H4 (cell line): ENCODE data around the gene LSM14B. TPM values are rescaled to one million over a fixed set of nuclear protein-coding genes. Genes with fewer than 3 reads are reported as not detected.

Source experiments
- DNase-seq: peaks from one replicate; pipeline ENCODE4 v3.0.0-alpha.2; 2015; ENCODE audit warnings: low spot score
- total RNA-seq: library from RNA; depleted of rRNA; stranded (reverse); fragments of >200 nt; shearing (Covaris generic); gene quantifications from 2 replicates; pipeline ENCODE4 v1.2.3, GENCODE V29; 2014

The LSM14B gene
- total RNA-seq, 1 experiment from 2014 or later, result 29.3 TPM

DNA sequence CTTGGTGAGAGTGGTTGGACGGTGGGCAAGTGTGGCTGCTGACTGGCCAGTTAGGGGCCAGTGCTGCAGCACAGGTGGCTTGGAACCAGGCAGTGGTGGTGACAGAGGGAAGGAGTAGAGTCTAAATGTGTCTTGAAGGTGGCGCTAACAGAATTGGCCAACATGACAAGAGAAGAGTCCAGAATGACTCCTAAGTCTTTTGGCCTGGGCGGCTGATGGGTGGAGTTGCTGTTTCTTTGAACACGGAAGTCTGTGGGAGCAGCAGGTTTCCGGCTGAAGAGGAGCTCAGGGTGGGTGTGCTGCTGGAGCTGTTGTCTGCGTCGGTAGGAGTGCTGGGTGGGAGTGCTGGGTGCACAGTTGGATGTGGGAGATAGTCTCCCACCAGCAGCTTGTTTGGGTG is 10.1 kb downstream of the LSM14B start:
- no peak for DNase-seq

DNA sequence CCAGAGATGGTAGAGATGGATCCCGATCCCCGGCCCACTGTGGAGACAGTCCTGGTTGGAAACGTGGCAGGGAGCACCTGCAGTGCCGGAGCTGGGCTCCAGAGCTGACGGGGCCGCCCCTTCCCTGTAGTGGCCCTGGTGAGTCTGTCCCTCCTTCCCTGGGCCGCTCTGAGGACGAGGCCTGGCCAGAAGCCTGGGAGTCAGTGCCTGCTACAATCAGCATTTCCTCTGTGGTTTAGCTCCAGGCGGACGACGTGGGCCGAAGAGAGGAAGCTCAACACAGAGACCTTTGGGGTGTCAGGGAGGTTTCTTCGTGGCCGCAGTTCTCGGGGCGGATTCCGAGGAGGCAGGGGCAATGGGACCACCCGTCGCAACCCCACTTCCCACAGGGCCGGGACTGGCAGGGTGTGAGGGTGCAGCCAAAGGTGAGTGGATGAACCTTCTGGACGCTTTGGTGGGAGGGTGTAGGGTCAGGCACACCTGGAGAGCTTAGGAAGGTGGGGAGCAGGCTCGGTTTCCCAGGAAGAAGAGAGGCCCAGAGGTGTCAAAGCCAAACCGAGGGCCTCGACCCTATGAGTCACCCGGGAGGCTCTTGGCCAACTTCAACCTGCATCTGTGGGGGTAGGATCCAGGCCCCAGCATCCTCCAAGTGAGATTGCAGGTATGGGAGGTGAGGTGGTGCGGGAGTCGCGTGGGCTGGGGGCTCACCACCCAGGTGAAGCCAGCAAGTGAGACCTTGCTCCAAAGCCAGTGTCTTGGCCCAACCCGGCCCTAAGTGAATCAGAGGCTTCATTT is 11.0 kb downstream of the LSM14B start:
- no peak for DNase-seq

DNA sequence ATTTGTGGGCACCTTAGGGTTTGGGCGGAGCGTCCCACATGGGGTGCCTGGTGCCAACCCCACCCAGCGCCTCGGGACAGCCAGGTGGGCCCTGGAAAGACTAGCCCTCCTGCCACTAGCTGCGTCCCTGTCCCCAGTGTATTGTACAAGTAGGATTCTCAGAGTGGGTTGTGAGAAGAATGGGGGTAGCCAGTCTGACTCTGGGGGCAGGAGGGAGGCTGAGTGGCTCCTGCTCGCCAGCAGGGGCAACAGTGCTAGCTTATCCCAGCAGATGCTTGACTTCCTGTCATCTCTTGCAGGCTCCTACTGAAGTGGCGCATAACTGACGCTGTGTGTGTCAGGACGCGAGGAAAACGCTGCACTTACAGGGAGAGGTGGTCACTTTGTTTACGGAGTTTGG is 11.6 kb downstream of the LSM14B start:
- DNase-seq, result no peak

DNA sequence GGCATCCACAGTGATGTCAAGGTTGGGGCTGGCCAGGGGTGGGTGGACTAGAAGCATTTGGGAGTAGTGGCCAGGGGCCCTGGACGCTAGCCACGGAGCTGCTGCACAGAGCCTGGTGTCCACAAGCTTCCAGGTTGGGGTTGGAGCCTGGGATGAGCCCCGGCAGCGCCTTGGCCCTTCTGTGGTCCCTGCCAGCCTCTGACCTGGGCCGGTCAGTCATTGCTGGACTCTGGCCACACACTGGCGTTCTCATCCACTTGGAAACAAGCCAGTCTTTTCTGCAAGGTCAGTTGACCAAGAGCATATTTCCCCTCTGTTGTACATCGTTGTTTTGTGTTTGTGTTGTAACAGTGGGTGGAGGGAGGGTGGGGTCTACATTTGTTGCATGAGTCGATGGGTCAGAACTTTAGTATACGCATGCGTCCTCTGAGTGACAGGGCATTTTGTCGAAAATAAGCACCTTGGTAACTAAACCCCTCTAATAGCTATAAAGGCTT is 12.5 kb downstream of the LSM14B start:
- DNase-seq, result no peak

DNA sequence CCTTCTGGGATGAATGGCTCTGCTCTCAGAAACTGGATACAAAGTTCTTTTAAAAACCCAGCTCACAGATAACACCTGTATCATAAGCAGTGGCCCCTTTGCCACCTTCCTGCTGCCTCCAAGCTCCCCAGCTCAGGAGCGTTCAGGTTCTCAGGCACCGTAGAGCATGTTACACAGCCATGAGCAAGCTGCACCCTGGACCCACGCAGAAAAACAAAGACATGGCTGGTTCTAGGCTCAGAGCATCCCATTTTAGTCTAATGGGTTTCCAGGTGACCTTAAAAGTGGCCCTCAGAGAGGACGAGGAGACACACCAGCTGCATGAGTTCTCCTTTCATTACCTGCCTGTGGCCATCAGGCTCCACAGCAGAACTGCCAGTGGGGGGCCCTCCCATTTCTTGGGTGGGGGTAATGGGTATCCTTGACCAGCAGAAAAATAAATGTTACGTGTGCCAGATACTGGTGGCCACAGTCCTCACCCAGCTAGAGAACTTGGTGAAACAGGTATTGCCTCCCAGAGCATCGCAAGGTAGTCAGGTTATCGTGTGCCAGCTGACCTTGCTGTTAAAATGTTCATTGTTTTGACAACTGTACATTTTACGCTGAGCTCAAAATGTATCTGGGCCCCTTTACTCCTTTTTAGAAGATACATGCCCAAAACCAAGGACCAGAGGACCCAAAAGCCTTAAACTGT is 13.4 kb downstream of the LSM14B start:
- DNase-seq, result no peak

DNA sequence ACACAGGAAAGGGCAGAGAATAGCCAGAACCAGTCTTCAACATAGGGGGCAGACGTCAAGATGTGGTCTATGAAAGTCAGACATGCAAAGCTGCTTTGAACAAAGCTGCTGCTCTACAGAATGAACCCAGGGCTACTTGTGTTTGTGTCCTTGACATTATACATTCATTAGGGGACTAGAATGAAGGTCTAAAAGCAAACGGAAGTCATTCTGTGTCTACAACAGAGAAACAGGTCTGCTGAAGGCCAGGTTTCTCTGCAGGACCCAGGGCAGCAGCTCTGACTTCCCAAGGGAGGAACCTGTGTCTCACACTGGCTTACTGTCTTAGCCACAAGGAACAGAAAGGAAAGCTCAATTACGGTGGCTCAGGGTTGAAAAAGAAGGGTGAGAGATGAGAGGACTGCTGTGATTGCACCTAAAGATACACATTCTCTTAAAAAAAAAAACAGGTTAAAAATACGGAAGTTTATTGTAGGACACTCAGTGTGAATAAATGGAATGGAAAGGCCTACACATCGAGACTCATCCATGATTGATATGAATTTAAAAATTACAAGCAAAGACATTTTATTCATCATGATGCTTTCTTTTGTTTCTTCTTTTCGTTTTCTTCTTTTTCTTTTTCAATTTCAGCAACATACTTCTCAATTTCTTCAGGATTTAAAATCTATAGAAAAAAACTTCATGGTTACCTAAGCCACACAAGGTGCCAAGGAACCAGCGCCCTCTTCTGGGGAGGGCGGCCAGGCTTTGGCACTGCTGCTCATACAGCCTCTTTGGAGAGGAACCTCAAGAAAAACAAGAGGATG is 14.2 kb downstream of the LSM14B start:
- DNase-seq, result peak; percentile 48

DNA sequence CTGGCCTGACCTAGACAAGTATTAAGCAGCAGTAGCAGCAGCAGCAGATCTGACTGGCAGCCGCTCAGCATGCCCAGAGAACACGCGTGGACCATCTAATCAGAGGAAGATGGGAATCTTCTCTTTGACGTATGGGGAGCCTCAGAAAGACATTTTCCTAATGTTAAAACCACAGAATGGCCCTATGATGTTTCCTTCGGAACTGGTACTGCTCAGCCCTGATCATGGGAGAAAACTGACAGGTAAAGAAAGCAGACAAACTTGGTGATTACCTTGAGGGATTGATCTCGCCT is 14.8 kb downstream of the LSM14B start:
- no peak for DNase-seq

DNA sequence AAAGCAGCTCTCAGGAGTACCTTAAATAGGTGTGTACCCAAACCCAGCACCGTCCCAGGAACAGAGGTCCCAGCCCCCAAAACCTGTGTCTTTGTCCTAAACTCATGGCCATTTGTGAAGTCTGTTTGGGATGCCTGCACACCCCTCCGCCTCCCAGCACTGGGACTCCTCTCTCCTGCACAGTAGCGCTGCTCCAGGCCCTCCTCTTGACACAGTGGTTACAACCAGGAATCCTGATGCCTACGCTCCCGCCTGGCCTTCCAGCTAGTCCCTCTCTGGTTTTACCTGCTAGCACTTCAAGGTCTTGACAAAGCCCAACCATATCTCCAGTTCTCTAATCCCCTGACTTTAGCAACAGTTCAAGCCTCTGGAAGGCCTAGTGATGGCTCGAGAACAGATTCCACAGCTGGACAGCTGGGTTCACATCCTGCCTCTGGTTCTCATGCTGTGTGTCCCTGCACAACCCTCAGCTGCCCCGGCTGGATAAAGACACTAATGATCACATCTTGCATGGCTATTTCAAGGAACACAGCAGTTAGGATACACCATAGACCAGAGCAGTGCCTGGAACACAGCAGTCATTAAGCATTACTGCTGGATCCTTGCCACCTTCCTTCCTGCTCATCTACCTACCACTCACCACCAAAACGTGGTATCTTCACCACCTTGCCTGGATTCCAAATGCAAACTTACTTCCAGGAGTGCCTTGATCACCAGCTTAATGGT is 15.4 kb downstream of the LSM14B start:
- no peak for DNase-seq

DNA sequence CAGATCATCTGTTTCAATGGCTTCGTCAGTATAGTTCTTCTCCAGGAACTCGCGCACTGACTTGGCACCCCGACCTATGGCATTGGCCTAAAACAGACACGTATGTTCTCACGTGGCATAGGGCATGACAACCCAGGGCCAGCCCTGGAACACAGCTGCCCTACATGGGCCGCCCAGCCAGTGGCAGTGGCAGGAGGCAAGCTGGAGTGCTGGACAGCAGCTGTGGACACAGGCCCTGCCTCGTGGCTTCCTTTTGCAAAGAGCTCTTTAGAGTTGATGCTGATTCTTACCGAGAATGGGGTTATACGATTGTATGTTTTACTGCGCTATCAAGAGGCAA is 15.9 kb downstream of the LSM14B start:
- no peak for DNase-seq

DNA sequence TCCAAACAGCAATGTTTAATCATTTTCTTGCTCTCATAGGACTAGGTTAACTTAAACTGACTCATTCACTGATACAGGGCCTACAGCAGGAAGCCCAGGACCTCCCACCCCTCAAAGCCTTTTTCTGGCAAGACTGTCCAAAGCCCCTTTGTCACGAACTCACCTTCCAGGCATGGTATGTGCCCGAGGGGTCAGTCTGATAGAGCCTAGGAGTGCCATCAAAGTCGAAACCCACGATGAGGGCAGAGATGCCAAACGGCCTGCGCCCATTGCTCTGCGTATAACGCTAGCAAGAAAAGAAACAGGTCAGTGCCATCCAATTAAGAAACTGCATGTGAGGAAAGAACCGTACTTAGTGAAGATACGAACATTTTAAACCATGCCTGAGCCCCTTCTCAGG is 16.6 kb downstream of the LSM14B start:
- DNase-seq, result no peak

DNA sequence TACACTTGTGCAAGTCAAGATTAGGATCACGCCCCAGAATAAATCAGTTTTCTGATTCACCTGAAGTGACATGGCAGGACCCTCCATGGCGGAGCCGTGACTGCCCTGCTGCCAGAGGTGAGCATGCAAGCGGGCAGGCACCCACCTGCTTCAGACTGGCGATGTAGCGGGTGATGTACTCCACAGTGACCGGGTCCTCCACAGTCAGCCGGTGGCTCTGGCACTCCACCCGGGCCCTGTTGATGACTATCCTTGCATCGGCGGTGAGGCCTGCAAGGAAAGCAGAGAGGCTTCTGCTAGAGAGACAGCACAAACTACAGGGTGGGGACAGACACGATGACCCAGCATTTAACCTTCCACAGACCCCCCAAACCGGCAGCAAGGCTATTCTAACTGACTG is 17.4 kb downstream of the LSM14B start:
- no peak for DNase-seq

DNA sequence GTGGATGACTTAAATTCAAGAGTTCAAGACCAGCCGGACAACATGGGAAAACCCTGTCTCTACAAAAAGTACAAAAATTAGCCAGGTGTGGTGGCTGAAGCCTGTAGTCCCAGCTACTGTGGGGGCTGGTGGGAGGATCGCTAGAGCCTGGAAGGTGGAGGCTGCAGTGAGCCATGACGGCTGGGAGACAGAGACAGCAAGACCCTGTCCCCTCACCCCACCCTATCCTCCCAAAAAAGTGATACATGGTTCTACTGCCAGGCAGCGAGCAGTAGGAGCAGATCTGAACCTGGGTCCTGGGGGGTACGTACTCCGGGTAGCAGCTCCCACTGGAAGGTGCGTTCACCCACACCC is 18.7 kb downstream of the LSM14B start:
- no peak for DNase-seq

DNA sequence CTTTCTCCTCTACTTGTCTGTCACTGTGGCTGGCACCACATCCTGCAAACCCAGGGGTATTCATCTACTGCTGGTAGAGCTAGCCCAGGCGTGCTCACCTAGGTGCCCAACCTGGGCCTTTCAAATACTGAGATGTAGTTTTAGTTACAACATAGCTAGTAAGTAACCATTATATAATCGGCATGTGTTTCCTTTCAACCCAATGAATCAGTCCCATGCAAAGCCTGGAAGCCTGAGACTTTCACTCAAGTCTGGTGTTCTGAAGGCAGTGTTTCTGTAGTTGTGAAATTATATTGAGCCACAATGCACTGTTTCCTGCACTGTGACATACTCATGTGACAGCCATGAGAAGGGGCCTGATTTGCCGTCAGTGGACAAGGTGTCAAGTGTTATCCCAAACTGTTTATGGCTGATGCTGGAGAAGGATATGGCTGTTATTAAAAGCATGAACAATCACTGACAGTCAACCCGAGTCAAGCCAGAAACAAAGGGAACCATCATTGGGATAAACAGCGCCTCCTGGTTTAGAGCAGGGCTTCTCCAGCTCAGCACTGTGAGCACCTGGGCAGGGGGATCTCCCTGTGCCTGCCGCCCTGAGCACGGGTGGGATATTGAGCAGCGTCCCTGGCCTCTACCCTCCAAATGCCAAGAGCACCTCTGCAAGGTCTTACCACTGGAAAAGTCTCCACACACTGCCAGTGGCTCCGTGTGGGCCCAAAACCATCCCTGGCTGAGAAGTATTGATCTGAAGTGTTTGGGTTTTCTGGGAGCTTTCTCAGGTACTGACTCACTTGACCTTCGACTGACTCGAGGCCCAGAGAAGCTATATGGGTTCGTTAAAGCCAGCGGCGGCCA is 19.3 kb downstream of the LSM14B start:
- DNase-seq, result no peak

DNA sequence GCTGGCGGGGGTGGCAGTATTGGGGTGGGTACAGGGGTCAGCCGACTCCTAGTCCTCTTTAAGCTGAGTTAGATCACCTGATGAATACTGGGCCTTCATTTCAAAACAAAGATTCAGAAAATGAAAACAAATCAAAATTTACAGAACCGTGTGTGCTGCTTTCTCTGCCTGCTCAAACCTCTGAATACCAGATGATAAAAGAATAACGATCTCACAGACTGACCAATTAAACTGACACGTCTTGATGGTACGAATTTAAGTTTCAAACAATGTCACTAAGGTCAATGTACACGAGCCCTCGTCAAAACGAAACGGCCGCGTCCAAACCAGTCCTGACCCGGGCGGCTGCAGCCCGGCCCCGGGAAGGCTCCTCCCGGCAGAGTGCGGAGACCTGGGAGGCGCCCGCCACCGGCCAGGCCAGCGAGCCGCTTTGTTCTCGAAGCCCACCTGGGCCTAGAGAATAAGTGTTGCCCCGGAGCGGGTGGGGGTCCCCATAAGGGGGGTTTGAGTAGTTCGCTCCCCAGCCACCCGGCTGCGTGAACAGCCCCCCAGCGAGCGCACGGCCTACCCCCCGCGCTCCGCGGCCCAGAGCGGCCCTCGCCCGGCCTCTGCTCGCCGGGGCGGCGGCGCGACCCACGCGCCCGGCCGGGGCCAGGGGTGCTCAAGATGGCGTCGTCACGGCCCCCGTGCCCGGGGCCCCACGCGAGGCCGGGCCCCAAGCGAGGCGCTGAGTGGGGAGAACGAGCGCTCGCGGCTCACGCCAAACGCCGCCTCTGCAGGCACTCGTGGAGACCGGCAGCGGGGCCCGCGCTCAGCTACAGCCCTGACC is 20.2 kb downstream of the LSM14B start:
- DNase-seq, result no peak

DNA sequence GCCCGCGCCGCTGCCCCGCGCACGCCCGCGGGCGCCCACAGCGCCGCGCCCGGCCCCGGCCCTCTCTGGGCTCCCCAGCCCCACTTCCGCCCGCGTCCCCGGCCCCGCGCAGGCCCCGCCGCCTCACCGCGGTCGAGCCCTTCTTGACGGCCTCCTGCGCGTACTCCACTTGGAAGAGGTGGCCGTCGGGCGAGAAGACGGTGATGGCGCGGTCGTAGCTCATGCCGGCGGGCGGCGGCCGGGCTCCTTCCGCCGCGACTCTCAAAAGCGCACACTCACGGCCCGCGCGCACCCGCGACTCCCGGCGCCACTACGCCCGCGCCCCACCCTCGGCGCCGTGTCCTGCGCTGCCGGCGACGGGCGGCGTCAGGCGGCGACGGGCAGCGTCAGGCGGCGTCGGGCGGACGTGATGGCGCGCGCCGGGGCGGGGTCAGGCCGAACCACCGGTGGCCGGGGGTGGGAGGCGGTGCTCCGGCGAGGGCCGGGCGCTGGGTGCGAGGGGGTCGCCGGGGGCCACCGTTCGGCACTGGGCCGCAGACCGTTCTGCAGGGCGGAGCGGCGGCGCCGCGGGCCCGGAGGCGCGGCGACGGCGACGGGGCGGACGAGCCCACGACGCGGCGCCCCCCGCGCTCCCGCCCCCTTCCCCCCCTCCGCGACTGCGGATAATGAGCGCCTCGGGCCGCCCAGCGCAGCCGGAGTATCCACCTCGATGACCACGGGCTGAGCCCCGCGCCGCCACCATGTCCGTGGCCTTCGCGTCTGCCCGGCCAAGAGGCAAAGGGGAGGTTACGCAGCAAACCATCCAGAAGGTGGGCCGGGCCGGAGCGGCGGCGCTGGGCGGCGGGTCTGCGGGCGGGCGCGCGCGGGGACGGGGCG is 21.0 kb downstream of the LSM14B start, which contains the start of the genes PSMA7 and SS18L1:
PSMA7 (minus strand) TSS at position 314 of the 876 bp plus-strand sequence; CDS start at position 223, 91 bp downstream.
SS18L1 (plus strand) TSS at position 689 of the 876 bp plus-strand sequence; CDS start at position 741, 52 bp downstream.
- peak; percentile 81 for DNase-seq

DNA sequence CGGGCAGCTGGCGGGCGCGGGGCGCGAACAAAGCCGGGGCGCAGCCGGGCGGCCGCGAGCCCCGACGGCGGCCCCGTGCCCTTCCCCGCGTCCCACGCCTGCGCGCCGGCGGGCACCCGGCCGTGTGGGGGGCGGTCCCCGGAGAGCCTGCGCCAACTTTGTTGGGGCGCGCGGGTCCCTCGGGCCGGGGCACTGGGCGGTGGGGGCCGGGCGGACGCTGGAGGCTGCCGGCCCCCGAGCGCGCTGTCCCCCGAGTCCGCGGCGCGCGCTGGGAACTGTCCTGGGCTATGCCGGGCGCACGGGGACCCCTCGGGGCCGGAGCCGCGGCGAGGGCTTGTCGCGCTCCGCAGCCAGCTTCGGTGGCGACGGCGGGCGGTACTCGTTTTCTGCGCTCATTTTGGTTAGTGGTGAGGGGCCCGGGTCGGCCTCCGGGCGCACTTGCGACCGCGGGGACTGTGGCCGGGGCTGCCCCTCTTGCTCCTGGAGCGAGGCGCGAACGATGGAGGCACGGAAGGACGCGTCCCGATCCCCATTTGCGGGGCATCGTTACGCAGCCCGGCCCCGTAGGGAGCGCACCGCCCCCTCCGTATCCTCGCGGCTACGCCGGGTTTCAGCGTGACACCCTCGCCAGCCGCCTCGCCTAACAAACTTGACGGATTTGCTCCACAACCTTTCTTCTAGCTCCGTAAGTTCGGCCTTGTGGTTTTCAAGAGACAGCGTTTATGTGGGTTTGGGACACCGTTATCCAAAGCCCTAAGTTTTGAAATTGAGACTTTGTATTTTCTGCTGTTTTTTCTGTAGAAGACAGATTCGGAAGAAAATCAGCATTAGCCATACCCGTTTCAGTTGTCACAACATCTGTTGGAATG is 21.9 kb downstream of the LSM14B start:
- DNase-seq, result peak; percentile 22

DNA sequence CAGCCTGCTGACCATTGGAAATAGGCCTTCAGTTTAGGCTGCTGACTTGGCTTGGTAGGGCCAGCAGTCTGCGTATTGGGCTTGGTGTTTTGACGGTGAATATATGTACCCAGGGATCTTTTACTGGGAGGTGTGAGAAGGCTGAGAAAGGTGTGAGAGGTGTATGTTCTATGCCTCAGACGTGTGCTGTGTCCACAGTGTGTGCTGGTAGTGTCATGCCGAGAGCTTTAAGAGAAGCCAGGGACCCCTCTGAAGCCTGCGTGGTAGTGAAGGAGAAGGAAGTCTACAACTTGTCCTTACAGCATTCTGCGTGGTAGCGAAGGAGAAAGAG is 23.4 kb downstream of the LSM14B start:
- no peak for DNase-seq
